Stomach (tissue), 4 donors: ENCODE measurements around the gene UBR4.
"Not testable (repeated sequence)": the region's sequence is repeated elsewhere in the genome, so short reads cannot be mapped to it uniquely, and the experiment has no call there.

Experiments
- CTCF ChIP-seq, 7 experiments: fragments of 450-650 bp in 4 of 7; fragments of 200-600 bp in 3 of 7; sonication (generic) in 3 of 7; IDR thresholded peaks; one replicate each; pipeline ENCODE4 v1.5.1; 2016 to 2019; ENCODE audit warnings: antibody characterized with exemption in 7 of 7, control low read depth in 2 of 7, mild to moderate bottlenecking in 1 of 7
- EP300 ChIP-seq: sonication (generic); formaldehyde crosslinking; IDR thresholded peaks from one replicate; pipeline ENCODE4 v1.6.1; 2017; ENCODE audit warnings: antibody characterized with exemption
- POLR2A ChIP-seq, 4 donors: fragments of 450-650 bp; IDR thresholded peaks; one replicate each; pipeline ENCODE4 v1.6.1; 2016; ENCODE audit warnings: antibody characterized with exemption in 4 of 4, control low read depth in 2 of 4, mild to moderate bottlenecking in 1 of 4, moderate library complexity in 1 of 4
- POLR2AphosphoS5 ChIP-seq, 3 donors: sonication (generic); formaldehyde crosslinking; IDR thresholded peaks; one replicate each; pipeline ENCODE4 v1.6.1; 2016; ENCODE audit warnings: antibody characterized with exemption in 3 of 3

GRCh38 chr1:19216585-19216984 lies 6.5 kb upstream of the UBR4 start:
- not testable (repeated sequence) for TF ChIP-seq CTCF (IDR thresholded peaks at IDR 0.05); POLR2A (IDR thresholded peaks at IDR 0.05); POLR2AphosphoS5 (IDR thresholded peaks at IDR 0.05); EP300
